COR-L47 (cell line): ENCODE data around the gene CFDP1.

ENCODE experiments used
- DNase-seq: peaks from one replicate; lab custom pipeline; 2025; lab: John Stamatoyannopoulos, UW

Gene CFDP1

DNA sequence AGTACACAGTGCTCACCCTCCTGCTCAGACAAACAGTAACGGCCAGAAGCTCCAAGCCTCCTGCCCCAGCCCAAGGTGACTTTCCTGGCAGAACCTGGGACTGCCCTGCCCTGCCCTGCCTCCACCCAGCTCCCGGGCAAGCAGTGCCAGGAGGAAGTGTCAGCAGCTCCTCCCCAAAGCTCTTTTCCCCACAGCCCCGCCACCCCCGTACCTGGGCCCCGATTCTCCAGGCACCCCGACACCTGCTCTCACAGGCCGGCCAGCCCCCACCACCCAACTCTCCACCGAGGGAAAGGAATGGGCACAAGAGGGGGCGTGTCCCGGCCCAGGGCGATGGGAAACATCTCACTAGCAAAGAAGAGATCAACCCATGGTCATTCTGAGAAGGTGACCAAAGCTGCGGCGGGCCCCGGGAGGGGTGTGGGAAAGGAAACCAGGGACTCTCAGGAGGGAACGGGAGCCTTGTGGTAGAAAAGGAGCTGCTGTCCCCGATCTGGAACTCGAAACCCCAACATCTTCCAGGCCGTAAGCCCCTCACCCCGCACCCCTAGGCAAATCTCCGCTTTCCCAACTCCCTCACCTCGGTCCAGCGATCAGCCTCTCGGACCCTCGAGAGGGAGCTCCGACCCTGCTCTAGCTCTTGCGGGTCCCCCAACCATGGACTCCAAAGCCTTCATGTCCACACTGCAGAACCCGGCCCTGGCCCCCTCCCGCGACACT is 183.1 kb downstream of the CFDP1 start:
- DNase-seq, result no peak

DNA sequence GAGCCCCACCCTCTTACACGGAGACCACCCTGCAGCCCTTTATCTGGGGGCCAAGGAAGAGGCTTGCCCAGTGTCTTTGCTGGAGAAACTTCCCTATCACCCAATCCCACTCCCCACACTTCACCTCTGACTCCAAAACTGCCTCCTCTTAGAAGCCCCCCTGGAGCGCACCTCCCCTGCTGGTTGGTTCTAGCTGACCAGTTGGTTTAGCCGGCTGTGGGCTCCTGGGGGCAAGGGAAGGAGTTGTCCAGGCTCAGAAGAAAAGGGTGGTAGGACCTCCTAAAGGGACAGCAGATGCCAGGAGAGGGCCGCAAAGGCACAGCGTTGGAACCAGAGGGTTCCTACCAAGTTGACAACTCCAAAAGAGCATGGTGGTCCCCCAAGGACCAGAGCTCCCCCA is 183.9 kb downstream of the CFDP1 start:
- DNase-seq, result no peak

DNA sequence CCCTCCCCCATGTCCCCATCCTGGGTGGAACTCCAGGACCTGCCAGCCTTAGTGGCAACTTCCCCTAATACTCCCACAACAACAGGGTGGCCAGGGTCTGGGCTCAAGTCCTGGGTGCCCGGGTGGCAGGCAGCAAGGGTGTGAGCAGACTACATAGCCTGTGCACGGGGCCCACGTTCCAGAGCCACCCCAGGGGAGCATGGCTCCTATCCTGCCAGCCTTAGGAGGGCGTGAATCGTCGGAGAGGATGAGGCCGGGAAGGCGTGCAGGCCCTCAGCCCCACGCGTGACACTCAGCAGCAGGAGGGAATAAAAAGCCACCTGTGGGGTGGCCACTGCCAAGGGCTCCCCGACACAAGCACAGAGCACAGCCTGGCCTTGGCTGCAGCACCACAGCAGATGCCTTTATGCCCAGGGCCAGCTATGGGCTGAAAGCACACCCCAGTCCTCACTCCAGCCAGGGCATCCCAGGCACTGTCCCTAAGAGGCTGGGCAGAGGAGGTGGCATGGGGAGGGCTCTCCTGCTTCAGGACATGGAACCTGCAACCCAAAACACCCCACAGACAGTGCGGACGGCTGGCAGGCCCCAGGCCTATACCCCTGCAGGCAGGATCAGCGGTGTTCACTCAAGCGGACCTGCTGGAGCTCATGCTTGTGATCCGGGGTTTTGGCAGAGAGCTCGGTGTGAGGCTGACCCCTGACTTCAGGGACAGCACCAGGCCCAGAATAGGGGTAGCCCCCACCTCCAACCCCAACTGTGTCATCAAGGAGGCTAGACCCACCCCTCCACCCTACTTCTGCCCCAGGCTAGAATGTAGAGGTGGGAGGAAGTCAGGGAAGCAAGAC is 184.5 kb downstream of the CFDP1 start:
- no peak for DNase-seq

DNA sequence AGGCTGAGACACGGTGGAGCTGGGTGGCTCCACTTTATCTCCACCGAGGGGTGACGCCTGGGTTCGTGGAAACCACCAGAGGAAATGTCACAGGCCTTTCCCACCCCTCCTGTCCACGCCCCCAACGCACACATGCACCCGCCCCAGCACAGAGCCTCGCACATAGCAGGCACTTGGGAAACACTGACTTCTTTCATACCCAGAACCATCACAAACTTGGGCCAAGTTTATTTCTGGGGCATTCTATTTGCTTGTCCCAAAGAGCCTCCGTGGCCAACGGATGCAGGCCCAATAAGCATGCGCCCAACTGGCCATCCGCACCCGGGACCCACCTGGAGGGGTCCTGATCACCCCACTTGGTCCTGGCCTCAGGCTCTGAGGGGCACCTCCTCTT is 185.2 kb downstream of the CFDP1 start:
- DNase-seq, result no peak

DNA sequence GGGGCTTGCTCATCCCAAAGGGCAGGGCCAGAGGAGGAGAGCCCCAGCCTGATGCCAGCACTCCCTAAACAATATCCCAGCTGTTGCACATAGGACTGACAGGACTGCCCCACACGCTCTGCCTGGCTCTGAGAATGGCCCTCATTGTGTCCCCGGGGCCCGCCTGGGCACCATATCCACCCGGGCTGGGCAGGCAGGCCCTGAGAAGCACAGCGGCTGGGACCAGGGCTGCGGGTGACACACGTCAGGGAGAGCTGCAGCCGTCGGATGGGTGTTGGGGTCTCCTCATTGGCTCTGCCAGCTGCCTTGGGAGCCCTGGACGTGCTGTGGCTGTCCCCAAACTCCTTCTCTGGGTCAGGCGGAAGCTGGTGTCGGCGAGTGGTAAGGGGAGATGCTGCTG is 186.1 kb downstream of the CFDP1 start:
- DNase-seq, result no peak

DNA sequence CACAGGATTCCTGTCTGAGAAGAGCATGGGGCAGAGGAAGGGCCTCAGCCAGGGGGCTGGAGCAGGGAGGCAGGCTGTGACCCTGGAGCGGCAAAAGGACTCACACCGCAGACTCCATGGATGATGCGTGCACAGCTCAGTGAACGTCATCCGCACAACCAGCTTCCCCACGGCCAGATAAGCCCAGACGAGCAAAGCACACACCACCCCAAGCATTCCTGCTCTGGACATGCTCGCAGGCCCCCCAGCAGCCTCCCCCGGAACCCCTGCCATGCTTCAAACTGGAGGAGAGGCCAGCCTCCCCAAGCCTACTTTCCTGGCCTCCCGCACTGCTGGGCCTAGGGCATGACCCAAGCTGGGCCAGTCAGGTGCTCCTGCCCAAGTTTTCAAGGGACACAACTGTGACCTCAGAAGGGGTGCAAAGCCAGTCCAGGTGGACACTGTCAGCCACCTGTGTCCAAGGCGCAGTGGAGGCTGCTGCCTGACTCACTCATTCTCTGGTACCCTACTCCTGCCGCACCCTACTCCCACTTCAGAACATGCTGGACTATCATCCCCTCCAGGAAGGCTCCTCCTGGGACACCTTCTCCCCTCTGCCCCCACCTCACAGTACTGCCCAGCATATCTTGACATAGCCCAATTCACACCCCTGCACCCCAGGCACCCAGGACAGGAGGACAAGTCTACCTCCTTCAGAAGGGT is 186.6 kb downstream of the CFDP1 start:
- no peak for DNase-seq

DNA sequence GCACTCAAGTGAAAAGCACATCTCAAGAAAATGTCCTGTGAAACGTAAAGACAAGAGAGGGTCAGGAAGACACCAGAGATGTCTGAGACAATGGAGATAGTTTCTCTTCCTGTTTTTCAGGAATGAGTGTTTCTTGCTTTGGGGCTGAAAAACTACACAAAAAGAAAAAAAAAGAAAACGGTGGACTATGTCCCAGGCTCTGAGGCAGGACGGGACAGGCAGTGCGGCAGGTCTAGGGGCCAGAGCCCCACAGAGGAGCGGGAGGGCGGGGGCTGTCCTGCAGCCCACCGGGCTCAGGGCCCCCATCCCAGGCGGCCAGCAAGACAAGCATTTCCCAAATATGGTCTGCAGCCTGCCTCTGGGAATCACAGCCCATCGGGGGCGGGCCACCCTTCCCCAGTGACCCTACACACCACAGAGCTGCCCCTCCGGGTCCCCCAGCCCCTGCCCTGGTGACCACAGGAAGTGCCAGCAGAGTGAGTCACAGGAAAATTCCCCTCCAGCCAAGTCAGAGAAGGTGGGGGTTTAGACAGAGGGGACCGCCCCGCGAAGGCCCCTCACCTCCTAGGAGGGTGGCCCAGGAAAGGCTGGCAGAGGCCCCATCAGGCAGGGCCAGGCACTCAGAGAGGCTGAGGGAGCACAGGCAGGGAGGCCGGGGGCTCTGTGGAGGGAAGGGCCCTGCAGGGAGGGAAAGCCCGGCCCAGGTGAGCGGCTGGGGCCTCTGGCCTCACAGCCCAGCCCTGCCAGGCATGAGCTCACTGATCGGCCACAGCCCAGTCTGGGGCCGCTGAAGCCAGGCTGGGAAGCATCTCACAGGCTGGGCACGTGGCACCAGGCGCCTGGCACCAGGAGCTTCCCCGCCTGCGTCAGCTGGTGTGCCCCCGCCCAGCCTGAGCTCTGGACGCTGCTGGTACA is 188.2 kb downstream of the CFDP1 start:
- no peak for DNase-seq

DNA sequence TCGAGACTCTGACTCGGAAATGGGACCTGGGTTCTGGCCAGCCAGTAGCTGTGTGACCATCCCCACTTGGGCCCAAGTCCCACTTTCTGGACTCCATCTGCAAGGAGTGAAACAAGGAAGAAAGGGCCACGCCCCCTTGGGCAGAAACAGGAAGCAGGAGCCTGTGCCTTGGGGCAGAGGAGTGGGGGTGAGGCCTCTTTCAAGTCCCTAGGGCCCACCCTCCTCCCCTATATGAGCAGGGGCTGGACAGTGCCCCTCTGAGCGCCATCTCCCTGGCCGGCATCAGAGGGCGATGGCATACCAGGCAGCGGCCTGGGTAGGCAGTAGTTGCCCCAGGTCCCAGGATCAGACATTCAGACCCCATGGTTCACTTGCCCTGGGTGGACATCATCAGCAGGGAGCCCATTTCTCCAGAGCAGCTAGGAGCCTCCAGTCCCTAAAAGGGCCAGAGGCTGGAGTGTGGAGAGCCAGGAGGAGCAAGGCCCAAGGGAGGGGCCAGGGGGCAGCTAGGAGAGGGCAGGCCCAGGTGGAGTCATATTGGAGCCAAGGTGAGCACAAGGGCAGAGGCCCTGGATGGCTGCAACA is 189.0 kb downstream of the CFDP1 start:
- DNase-seq, result no peak
